Naive B cell (primary cell): ENCODE data around the gene KIF25. TPM values are rescaled to one million over a fixed set of nuclear protein-coding genes. Genes with fewer than 3 reads are reported as not detected.
"Not testable (repeated sequence)": the region's sequence is repeated elsewhere in the genome, so short reads cannot be mapped to it uniquely, and the experiment has no call there.

ENCODE experiments used
- ATAC-seq, 2 donors: fragments of 150-1000 bp; cut with Tn5 transposase; 2 replicates each; pipeline ENCODE4 v1.10.0; 2021; ENCODE audit warnings: low read depth in 2 of 2, mild to moderate bottlenecking in 2 of 2, moderate library complexity in 2 of 2
- DNase-seq: peaks from one replicate; pipeline ENCODE4 v3.0.0; 2022
- H3K27ac Mint-ChIP-seq, 6 donors: one replicate each; pipeline ENCODE4 v1.8.0; 2020 to 2022; ENCODE audit warnings: mild to moderate bottlenecking in 6 of 6, mixed read lengths in 6 of 6, moderate library complexity in 5 of 6, inconsistent platforms in 2 of 6
- H3K27me3 Mint-ChIP-seq, 3 donors: one replicate each; pipeline ENCODE4 v1.8.0; 2021 to 2022; ENCODE audit warnings: mixed read lengths in 3 of 3, mild to moderate bottlenecking in 1 of 3
- H3K36me3 Mint-ChIP-seq, 2 donors: one replicate each; pipeline ENCODE4 v1.8.0; 2020 to 2022; ENCODE audit warnings: mixed read lengths in 2 of 2, inconsistent platforms in 1 of 2, mild to moderate bottlenecking in 1 of 2
- H3K4me1 Mint-ChIP-seq, 3 donors: one replicate each; pipeline ENCODE4 v1.8.0; 2020 to 2022; ENCODE audit warnings: mixed read lengths in 3 of 3, inconsistent platforms in 1 of 3, mild to moderate bottlenecking in 1 of 3, moderate library complexity in 1 of 3
- H3K4me3 Mint-ChIP-seq, 8 donors: one replicate each; pipeline ENCODE4 v1.8.0; 2020 to 2022; ENCODE audit warnings: mild to moderate bottlenecking in 8 of 8, mixed read lengths in 8 of 8, moderate library complexity in 8 of 8, inconsistent platforms in 2 of 8
- H3K9me3 Mint-ChIP-seq, 7 donors: one replicate each; pipeline ENCODE4 v1.8.0; 2020 to 2022; ENCODE audit warnings: mixed read lengths in 7 of 7, mild to moderate bottlenecking in 5 of 7, inconsistent platforms in 2 of 7, moderate library complexity in 1 of 7
- polyA plus RNA-seq, 6 donors: library from polyadenylated mRNA; unstranded; fragments of 300-500 nt; fragmentation: Illumina TruSeq; gene quantifications; one replicate each; pipeline ENCODE4 v1.2.3, GENCODE V29; 2021; ENCODE audit warnings: low read depth in 6 of 6

KIF25 gene
- polyA plus RNA-seq, 6 donors from 2014 or later: not detected

- Mint-ChIP-seq H3K4me3 (peak overlapping the region in 3 of 8 donors; percentile 9 to 49 (median 15)), H3K27ac (peak overlapping the region in 2 of 6 donors; percentile 42 to 44), H3K27me3 (peaks cover under 1 to 12% (median 8%) of the 10 kb centered on the region in 3 donors), H3K36me3 (no peaks in the 10 kb centered on the region), H3K9me3 (peaks cover 0 to 9% (median 3%) of the 10 kb centered on the region in 7 donors), H3K4me1 (peaks cover 0 to 8% (median 0%) of the 10 kb centered on the region in 3 donors)
- ATAC-seq: no peak
- no peak for DNase-seq
Measured at GRCh38 chr6:167993169-167993568, 4.3 kb upstream of the KIF25 start.

GRCh38 chr6:167993831-167994230 is 3.6 kb upstream of the KIF25 start:
- Mint-ChIP-seq H3K4me3 (no peak overlapping the region), H3K27me3 (peaks cover 5 to 12% (median 11%) of the 10 kb centered on the region in 3 donors)

DNA sequence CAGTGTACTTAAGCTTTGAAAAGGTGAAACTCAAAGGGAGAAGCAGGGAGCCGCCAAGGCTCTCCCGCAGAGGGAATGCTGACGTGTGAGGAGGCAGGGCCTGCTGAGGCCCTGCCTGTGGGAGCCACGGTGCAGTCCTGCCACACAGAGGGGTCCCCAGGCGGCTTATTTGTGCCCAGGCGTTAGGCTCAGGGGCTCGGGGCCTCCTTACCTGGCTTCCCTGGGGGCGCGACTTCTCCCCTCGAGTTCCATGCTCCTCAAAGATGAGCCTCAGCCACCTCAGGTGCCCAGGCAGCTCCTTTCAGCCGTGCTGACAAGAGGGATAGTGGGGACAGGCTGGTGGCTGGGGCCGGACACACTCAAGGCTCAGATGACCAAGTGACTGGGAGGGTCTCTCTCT is 2.2 kb upstream of the KIF25 start:
- no peak for ATAC-seq
- Mint-ChIP-seq H3K27me3 (peaks cover 5 to 12% (median 11%) of the 10 kb centered on the region in 3 donors), H3K9me3 (peaks cover 0 to 6% (median 3%) of the 10 kb centered on the region in 7 donors)

More at GRCh38 chr6:167993831-167994230, 3.6 kb upstream of the KIF25 start:
- no peak for DNase-seq
- no peak for ATAC-seq
- Mint-ChIP-seq H3K9me3 (peaks cover 0 to 6% (median 3%) of the 10 kb centered on the region in 7 donors), H3K4me1 (peaks cover 0 to 8% (median 0%) of the 10 kb centered on the region in 3 donors), H3K36me3 (no peaks in the 10 kb centered on the region), H3K27ac (peak overlapping the region in 2 of 6 donors; percentile 22 to 48)

DNA sequence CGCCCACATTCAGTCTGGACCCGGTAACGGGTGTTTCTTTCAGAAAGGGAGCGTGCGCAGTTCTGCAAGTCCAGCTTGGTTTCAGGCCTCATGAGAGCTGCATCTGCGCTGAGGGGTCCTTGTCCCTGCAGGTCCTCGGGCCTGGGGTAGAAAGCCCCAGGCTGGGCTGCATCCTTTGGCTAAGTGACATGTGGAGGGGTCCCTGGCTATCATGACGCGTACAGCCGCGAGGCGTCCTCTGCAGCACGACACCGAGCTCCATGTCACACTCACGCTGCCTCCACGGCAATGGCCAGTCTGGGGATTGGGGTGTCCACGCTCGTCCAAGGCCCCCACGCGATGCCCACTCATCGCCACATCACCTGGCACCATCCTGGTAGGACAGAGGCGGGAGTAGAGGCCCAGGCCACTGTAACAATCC is 1.7 kb upstream of the KIF25 start:
- H3K9me3 Mint-ChIP-seq: peaks cover 0 to 6% (median 3%) of the 10 kb centered on the region in 7 donors
- H3K36me3 Mint-ChIP-seq: no peaks in the 10 kb centered on the region
- H3K27me3 Mint-ChIP-seq: peaks cover 5 to 12% (median 11%) of the 10 kb centered on the region in 3 donors
- ATAC-seq (no peak), DNase-seq (no peak)
- no peak overlapping the region for H3K27ac Mint-ChIP-seq
- H3K4me1 Mint-ChIP-seq: peaks cover 0 to 8% (median 0%) of the 10 kb centered on the region in 3 donors
- H3K4me3 Mint-ChIP-seq: no peak overlapping the region

More for the DNA sequence above, 2.2 kb upstream of the KIF25 start:
- DNase-seq: no peak
- H3K27ac Mint-ChIP-seq: no peak overlapping the region
- H3K4me3 Mint-ChIP-seq: peak overlapping the region in 1 of 8 donors; percentile 7
- peaks cover 0 to 8% (median 0%) of the 10 kb centered on the region in 3 donors for H3K4me1 Mint-ChIP-seq
- no peaks in the 10 kb centered on the region for H3K36me3 Mint-ChIP-seq

- peaks cover 5 to 12% (median 11%) of the 10 kb centered on the region in 3 donors for H3K27me3 Mint-ChIP-seq
- H3K9me3 Mint-ChIP-seq: peaks cover 0 to 6% (median 3%) of the 10 kb centered on the region in 7 donors
- H3K27ac Mint-ChIP-seq: no peak overlapping the region
- no peaks in the 10 kb centered on the region for H3K36me3 Mint-ChIP-seq
- ATAC-seq (no peak), DNase-seq (no peak)
- H3K4me3 Mint-ChIP-seq: peak overlapping the region in 2 of 8 donors; percentile 25 to 50
- H3K4me1 Mint-ChIP-seq: peaks cover 0 to 8% (median 0%) of the 10 kb centered on the region in 3 donors
Measured at GRCh38 chr6:167996424-167997199, 859 bp upstream of the KIF25 start.

- Mint-ChIP-seq H3K36me3 (no peaks in the 10 kb centered on the region), H3K27ac (no peak overlapping the region), H3K9me3 (peaks cover 0 to 6% (median 3%) of the 10 kb centered on the region in 7 donors), H3K4me3 (no peak overlapping the region), H3K27me3 (peaks cover 5 to 12% (median 11%) of the 10 kb centered on the region in 3 donors), H3K4me1 (peaks cover 0 to 8% (median 0%) of the 10 kb centered on the region in 3 donors)
- DNase-seq: no peak
- ATAC-seq: no peak
Measured at GRCh38 chr6:167998215-167998614, 744 bp downstream of the KIF25 start.

DNA sequence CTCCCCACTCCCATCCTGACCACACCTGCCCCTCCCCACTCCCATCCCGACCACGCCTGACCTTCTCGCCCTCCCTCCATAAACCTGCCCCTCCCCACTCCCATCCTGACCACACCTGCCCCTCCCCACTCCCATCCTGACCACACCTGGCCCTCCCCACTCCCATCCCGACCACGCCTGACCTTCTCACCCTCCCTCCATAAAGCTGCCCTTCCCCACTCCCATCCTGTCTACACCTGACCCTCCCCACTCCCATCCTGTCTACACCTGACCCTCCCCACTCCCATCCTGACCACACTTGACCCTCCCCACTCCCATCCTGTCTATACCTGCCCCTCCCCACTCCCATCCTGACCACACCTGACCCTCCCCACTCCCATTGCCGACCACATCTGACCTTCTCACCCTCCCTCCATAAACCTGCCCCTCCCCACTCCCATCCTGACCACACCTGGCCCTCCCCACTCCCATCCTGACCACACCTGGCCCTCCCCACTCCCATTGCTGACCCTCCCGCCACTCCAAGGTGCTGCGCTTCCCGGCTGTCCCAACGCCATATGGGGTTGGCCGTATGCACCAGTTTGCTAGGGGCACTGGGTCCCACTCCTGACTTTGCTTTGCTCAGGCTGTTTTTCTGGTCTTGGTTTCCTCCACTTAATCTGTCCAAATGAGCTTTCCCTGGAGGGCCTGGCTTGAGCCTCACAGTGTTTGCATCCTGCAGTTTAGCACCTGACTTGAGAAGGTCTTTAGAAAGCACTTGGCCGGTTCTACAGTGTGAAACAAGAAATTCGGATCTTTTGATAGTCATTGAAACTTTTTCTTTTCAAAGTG is 2.9 kb downstream of the KIF25 start:
- Mint-ChIP-seq H3K4me3 (no peak overlapping the region), H3K27ac (no peak overlapping the region), H3K4me1 (no peaks in the 10 kb centered on the region), H3K27me3 (peaks cover 5 to 12% (median 11%) of the 10 kb centered on the region in 3 donors), H3K36me3 (no peaks in the 10 kb centered on the region), H3K9me3 (peaks cover 0 to 8% (median 3%) of the 10 kb centered on the region in 7 donors)
- ATAC-seq (no peak), DNase-seq (no peak)

DNA sequence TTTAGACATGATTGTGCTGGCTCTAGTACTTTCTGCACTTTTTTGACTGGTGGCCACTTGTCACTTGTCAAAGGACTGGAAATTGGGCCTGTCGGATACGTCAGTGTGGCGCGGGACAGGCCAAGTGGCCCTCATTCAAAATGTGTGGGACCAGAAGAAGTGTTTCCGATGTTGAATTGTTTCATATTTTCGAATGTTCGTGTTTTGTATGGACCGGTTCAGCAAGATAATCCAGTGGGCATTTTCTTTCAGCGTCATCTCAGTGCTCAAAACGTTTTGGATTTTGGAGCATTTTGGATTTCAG is 3.5 kb downstream of the KIF25 start:
- Mint-ChIP-seq H3K36me3 (no peaks in the 10 kb centered on the region), H3K27ac (no peak overlapping the region), H3K9me3 (peaks cover 0 to 8% (median 3%) of the 10 kb centered on the region in 7 donors), H3K27me3 (peaks cover 5 to 12% (median 11%) of the 10 kb centered on the region in 3 donors), H3K4me3 (no peak overlapping the region), H3K4me1 (no peaks in the 10 kb centered on the region)
- ATAC-seq (no peak), DNase-seq (no peak)

GRCh38 chr6:168001514-168001913 is 4.0 kb downstream of the KIF25 start:
- not testable (repeated sequence) for ATAC-seq, H3K9me3 Mint-ChIP-seq

DNA sequence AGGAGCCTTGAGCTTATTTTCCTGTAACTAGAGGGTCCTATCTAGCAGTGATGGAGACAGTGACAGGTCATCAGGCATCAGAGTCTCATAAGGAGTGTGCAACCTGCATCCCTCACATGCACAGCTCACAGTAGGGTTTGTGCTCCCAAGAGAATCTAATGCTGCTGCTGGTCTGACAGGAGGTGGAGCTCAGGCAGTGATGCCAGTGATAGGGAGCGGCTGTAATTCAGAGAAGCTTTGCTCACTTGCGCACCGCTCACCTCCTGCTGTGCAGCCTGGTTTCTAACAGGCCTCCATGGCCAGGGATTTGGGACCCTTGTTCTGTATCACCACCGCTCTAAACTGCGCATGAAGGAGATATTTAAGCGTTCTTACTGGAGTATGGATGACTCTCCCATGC is 5.3 kb downstream of the KIF25 start:
- no peak overlapping the region for H3K4me3 Mint-ChIP-seq
- DNase-seq (no peak), ATAC-seq (no peak)
- H3K9me3 Mint-ChIP-seq: peaks cover 0 to 8% (median 2%) of the 10 kb centered on the region in 7 donors
- H3K4me1 Mint-ChIP-seq: no peaks in the 10 kb centered on the region
- peaks cover 5 to 7% (median 5%) of the 10 kb centered on the region in 3 donors for H3K27me3 Mint-ChIP-seq
- H3K27ac Mint-ChIP-seq: no peak overlapping the region
- no peaks in the 10 kb centered on the region for H3K36me3 Mint-ChIP-seq

More at GRCh38 chr6:168001514-168001913, 4.0 kb downstream of the KIF25 start:
- Mint-ChIP-seq H3K27me3 (peaks cover 5 to 11% (median 7%) of the 10 kb centered on the region in 3 donors), H3K4me3 (peak overlapping the region in 1 of 8 donors; percentile 25)
- not testable (repeated sequence) for H3K36me3 Mint-ChIP-seq, H3K27ac Mint-ChIP-seq, DNase-seq, H3K4me1 Mint-ChIP-seq

- Mint-ChIP-seq H3K36me3 (no peaks in the 10 kb centered on the region), H3K9me3 (peaks cover 4 to 12% (median 7%) of the 10 kb centered on the region in 7 donors), H3K27ac (no peak overlapping the region), H3K27me3 (no peaks in the 10 kb centered on the region), H3K4me3 (no peak overlapping the region), H3K4me1 (no peaks in the 10 kb centered on the region)
- ATAC-seq (no peak), DNase-seq (no peak)
Measured at GRCh38 chr6:168004023-168004422, 6.6 kb downstream of the KIF25 start.

DNA sequence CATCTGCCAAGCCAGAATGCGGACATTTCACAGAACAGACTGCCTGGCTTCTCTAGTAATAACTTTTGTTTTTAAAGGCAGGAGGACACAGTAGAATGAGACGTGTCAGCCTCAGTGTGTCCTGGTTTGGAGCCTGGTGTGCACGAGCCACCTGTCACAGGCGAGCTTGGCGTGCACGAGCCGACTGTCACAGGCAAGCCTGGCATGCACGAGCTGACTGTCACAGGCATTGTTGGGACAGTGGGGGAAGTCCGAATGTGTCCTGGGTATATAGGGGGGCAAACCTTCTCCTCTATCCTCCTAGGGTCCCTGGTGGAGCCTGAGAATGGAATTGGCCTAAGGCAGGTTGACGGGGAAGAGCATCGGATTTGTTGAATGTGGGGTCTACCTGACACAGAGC is 7.5 kb downstream of the KIF25 start:
- H3K9me3 Mint-ChIP-seq: peaks cover 4 to 21% (median 14%) of the 10 kb centered on the region in 7 donors
- H3K27ac Mint-ChIP-seq: no peak overlapping the region
- H3K4me1 Mint-ChIP-seq: no peaks in the 10 kb centered on the region
- no peak overlapping the region for H3K4me3 Mint-ChIP-seq
- DNase-seq (no peak), ATAC-seq (no peak)
- no peaks in the 10 kb centered on the region for H3K27me3 Mint-ChIP-seq
- H3K36me3 Mint-ChIP-seq: no peaks in the 10 kb centered on the region

- H3K27me3 Mint-ChIP-seq: no peaks in the 10 kb centered on the region
- peaks cover 0 to 8% of the 10 kb centered on the region in 2 donors for H3K36me3 Mint-ChIP-seq
- no peak for DNase-seq
- no peak overlapping the region for H3K27ac Mint-ChIP-seq
- no peak for ATAC-seq
- no peaks in the 10 kb centered on the region for H3K4me1 Mint-ChIP-seq
- peaks cover 7 to 29% (median 16%) of the 10 kb centered on the region in 7 donors for H3K9me3 Mint-ChIP-seq
- no peak overlapping the region for H3K4me3 Mint-ChIP-seq
Measured at GRCh38 chr6:168005796-168006195, 8.3 kb downstream of the KIF25 start.
